Thyroid gland (tissue), 4 donors: ENCODE results near the gene IFT25.

Source experiments
- CTCF ChIP-seq, 6 experiments: fragments of 200-600 bp in 3 of 6; fragments of 450-650 bp in 3 of 6; sonication (generic) in 3 of 6; IDR thresholded peaks; one replicate each; pipeline ENCODE4 v1.5.1; 2016 to 2019; ENCODE audit warnings: antibody characterized with exemption in 6 of 6, mild to moderate bottlenecking in 2 of 6, inconsistent platforms in 1 of 6, moderate library complexity in 1 of 6
- POLR2A ChIP-seq, 2 donors: fragments of 450-650 bp; IDR thresholded peaks; one replicate each; pipeline ENCODE4 v1.6.1; 2017; ENCODE audit warnings: antibody characterized with exemption in 2 of 2, mild to moderate bottlenecking in 2 of 2, moderate library complexity in 1 of 2

GRCh38 chr1:53871773-53872484, 73.6 kb downstream of the IFT25 start:
- TF ChIP-seq CTCF (IDR thresholded peaks at IDR 0.05) (no peak), POLR2A (IDR thresholded peaks at IDR 0.05) (no peak)
